HepG2 (cell line): ENCODE measurements around the gene UNC5B.
"Not testable (repeated sequence)": the region's sequence is repeated elsewhere in the genome, so short reads cannot be mapped to it uniquely, and the experiment has no call there.

Experiments used
- HES4 ChIP-seq: sonication (generic); formaldehyde crosslinking; IDR thresholded peaks from 2 replicates; pipeline ENCODE4 v1.9.0; 2021; ENCODE audit warnings: mild to moderate bottlenecking, missing genetic modification reagents, borderline replicate concordance
- JUN ChIP-seq: sonication (generic); formaldehyde crosslinking; IDR thresholded peaks from 2 replicates; pipeline ENCODE4 v1.4.0; 2020; ENCODE audit warnings: mild to moderate bottlenecking, missing genetic modification reagents
- LCORL ChIP-seq, 2 experiments: fragments of 450-650 bp in 1 of 2; sonication (generic) in 1 of 2; formaldehyde crosslinking in 1 of 2; IDR thresholded peaks; 2 replicates each; pipeline versions ENCODE4 v1.5.0 to v1.6.1; 2017 to 2020; ENCODE audit warnings: antibody characterized with exemption in 1 of 2, missing genetic modification reagents in 1 of 2
- NFYB ChIP-seq: sonication (generic); formaldehyde crosslinking; IDR thresholded peaks from 2 replicates; pipeline ENCODE4 v1.4.0; 2020; ENCODE audit warnings: missing genetic modification reagents
- NR2F2 ChIP-seq: IDR thresholded peaks from 2 replicates; pipeline ENCODE4 v1.6.1; 2012; ENCODE audit warnings: low read depth, inconsistent platforms, borderline replicate concordance
- POLR2AphosphoS5 ChIP-seq: IDR thresholded peaks from 2 replicates; pipeline ENCODE4 v1.6.1; 2012; ENCODE audit warnings: low read depth, low read length
- RBAK ChIP-seq: sonication (generic); formaldehyde crosslinking; IDR thresholded peaks from 2 replicates; pipeline ENCODE4 v1.5.1; 2020; ENCODE audit warnings: mild to moderate bottlenecking, missing genetic modification reagents
- RNF2 ChIP-seq: fragments of 450-650 bp; conservative IDR thresholded peaks from 2 replicates; pipeline ENCODE4 v1.6.1; 2016; ENCODE audit warnings: low read depth
- ZNF552 ChIP-seq: sonication (generic); formaldehyde crosslinking; IDR thresholded peaks from 2 replicates; pipeline ENCODE4 v1.9.0; 2022; ENCODE audit warnings: missing genetic modification reagents, mild to moderate bottlenecking, borderline replicate concordance
- TF ChIP-seq, protein P1 (sequence below): sonication (generic); formaldehyde crosslinking; IDR thresholded peaks from 2 replicates; pipeline ENCODE4 v1.5.0; 2020; ENCODE audit warnings: mild to moderate bottlenecking, missing genetic modification reagents, moderate library complexity
- TF ChIP-seq, protein P2 (sequence below): sonication (generic); formaldehyde crosslinking; IDR thresholded peaks from 2 replicates; pipeline ENCODE4 v1.5.0; 2020; ENCODE audit warnings: missing genetic modification reagents
- TF ChIP-seq, protein P3 (sequence below): sonication (generic); formaldehyde crosslinking; IDR thresholded peaks from 2 replicates; pipeline ENCODE4 v1.8.0; 2022; ENCODE audit warnings: missing genetic modification reagents, low read depth, mild to moderate bottlenecking, borderline replicate concordance

DNA sequence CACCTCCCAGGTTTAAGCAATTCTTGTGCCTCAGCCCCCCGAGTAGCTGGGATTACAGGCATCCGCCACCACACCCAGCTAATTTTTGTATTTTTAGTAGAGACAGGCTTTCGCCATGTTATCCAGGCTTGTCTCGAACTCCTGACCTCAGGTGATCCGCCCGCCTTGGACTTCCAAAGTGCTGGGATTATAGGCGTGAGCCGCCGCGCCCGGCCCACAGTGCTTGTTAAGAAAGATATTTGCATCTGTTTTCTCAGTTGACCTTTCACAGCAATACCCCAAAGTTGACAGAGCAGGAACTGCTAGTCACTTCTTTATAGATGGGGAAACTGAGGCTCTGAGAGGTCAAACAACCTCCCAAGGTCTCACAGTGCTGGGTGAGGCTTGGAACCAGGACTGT, 60.6 kb downstream of the UNC5B start:
- TF ChIP-seq LCORL (IDR thresholded peaks at IDR 0.05); LCORL (CRISPR knock-in tag; IDR thresholded peaks at IDR 0.05); ZNF552 (CRISPR knock-in tag); RBAK (CRISPR knock-in tag); NR2F2; NFYB; RNF2; HES4 (CRISPR knock-in tag); JUN (CRISPR knock-in tag); POLR2AphosphoS5: not testable (repeated sequence)
- TF ChIP-seq, protein P1, sequence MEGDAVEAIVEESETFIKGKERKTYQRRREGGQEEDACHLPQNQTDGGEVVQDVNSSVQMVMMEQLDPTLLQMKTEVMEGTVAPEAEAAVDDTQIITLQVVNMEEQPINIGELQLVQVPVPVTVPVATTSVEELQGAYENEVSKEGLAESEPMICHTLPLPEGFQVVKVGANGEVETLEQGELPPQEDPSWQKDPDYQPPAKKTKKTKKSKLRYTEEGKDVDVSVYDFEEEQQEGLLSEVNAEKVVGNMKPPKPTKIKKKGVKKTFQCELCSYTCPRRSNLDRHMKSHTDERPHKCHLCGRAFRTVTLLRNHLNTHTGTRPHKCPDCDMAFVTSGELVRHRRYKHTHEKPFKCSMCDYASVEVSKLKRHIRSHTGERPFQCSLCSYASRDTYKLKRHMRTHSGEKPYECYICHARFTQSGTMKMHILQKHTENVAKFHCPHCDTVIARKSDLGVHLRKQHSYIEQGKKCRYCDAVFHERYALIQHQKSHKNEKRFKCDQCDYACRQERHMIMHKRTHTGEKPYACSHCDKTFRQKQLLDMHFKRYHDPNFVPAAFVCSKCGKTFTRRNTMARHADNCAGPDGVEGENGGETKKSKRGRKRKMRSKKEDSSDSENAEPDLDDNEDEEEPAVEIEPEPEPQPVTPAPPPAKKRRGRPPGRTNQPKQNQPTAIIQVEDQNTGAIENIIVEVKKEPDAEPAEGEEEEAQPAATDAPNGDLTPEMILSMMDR (CRISPR knock-in tag): not testable (repeated sequence)
- TF ChIP-seq, protein P2, sequence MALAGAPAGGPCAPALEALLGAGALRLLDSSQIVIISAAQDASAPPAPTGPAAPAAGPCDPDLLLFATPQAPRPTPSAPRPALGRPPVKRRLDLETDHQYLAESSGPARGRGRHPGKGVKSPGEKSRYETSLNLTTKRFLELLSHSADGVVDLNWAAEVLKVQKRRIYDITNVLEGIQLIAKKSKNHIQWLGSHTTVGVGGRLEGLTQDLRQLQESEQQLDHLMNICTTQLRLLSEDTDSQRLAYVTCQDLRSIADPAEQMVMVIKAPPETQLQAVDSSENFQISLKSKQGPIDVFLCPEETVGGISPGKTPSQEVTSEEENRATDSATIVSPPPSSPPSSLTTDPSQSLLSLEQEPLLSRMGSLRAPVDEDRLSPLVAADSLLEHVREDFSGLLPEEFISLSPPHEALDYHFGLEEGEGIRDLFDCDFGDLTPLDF (CRISPR knock-in tag): not testable (repeated sequence)
- TF ChIP-seq, protein P3, sequence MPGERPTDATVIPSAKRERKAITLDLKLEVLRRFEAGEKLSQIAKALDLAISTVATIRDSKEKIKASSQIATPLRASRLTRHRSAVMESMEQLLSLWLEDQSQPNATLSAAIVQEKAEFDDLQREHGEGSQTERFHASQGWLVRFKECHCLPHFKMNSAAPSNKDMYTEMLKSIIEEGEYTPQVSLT: not testable (repeated sequence)
